HL-60 (cell line): Measurements from ENCODE around the gene RPS6KA3.

Experiments
- DNase-seq, 2 experiments: peaks; one replicate each; pipeline ENCODE4 v3.0.0-alpha.2; 2010 to 2020; ENCODE audit warnings: low read depth in 1 of 2, low spot score in 1 of 2
- H3K27ac ChIP-seq: fragments of 250-450 bp; sonication (Bioruptor Pico); replicated peaks from 2 replicates; pipeline ENCODE4 v1.5.1; 2020; ENCODE audit warnings: mild to moderate bottlenecking, moderate library complexity
- H3K27me3 ChIP-seq: fragments of 250-450 bp; sonication (Bioruptor Pico); 2 replicates; pipeline ENCODE4 v1.5.1; 2021; ENCODE audit warnings: mild to moderate bottlenecking, moderate library complexity; ENCODE audit not compliant: insufficient read depth, poor library complexity, severe bottlenecking
- H3K4me3 ChIP-seq: replicated peaks from 2 replicates; pipeline ENCODE4 v1.5.1; 2011; ENCODE audit warnings: mild to moderate bottlenecking, control low read depth, low read length; ENCODE audit not compliant: insufficient read depth
- GABPA ChIP-seq: IDR thresholded peaks from 2 replicates; pipeline ENCODE4 v1.6.1; 2012; ENCODE audit warnings: low read depth
- POLR2AphosphoS5 ChIP-seq: IDR thresholded peaks from 2 replicates; pipeline ENCODE4 v1.6.1; 2012; ENCODE audit warnings: low read depth
- SPI1 ChIP-seq: IDR thresholded peaks from 2 replicates; pipeline ENCODE4 v1.6.1; 2012; ENCODE audit warnings: low read depth, mild to moderate bottlenecking, borderline replicate concordance
- TF ChIP-seq, protein P1 (sequence below): IDR thresholded peaks from 2 replicates; pipeline ENCODE4 v1.6.1; 2012; ENCODE audit warnings: low read depth; ENCODE audit not compliant: insufficient replicate concordance
- TF ChIP-seq, protein P2 (sequence below): IDR thresholded peaks from one replicate; pipeline ENCODE4 v1.5.1; 2011; ENCODE audit warnings: low read length, control low read depth, inconsistent platforms; ENCODE audit not compliant: insufficient read depth

The RPS6KA3 gene

DNA sequence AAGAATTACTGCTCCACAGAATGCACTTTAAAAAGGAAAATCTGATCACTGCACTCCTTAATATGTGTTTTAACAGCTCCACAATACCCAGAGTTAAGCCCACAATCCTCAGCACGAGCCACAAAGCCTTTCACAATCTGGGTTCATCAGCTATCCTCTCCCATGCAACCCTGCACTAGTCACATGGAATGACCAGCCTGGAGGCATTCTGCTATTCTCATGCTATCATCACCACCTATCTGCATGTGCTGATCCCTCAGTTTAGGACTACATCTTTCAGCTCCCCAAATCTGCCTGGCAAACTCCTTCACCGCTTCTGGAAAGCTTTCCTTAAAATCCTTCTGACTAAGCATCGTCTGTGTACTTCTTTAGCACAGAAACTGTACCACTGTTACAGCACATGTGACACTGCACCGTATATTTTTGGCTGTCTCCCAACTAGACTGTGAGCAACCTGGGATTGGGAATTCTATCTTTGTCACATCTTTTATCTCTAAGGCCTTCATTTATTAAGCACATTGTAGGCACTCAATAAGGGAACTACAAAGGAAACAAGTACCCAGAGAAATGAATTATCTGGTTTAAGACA, 106.8 kb downstream of the RPS6KA3 start:
- DNase-seq, result no peak
- TF ChIP-seq, protein P1, sequence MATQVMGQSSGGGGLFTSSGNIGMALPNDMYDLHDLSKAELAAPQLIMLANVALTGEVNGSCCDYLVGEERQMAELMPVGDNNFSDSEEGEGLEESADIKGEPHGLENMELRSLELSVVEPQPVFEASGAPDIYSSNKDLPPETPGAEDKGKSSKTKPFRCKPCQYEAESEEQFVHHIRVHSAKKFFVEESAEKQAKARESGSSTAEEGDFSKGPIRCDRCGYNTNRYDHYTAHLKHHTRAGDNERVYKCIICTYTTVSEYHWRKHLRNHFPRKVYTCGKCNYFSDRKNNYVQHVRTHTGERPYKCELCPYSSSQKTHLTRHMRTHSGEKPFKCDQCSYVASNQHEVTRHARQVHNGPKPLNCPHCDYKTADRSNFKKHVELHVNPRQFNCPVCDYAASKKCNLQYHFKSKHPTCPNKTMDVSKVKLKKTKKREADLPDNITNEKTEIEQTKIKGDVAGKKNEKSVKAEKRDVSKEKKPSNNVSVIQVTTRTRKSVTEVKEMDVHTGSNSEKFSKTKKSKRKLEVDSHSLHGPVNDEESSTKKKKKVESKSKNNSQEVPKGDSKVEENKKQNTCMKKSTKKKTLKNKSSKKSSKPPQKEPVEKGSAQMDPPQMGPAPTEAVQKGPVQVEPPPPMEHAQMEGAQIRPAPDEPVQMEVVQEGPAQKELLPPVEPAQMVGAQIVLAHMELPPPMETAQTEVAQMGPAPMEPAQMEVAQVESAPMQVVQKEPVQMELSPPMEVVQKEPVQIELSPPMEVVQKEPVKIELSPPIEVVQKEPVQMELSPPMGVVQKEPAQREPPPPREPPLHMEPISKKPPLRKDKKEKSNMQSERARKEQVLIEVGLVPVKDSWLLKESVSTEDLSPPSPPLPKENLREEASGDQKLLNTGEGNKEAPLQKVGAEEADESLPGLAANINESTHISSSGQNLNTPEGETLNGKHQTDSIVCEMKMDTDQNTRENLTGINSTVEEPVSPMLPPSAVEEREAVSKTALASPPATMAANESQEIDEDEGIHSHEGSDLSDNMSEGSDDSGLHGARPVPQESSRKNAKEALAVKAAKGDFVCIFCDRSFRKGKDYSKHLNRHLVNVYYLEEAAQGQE, result no peak
- TF ChIP-seq, protein P2, sequence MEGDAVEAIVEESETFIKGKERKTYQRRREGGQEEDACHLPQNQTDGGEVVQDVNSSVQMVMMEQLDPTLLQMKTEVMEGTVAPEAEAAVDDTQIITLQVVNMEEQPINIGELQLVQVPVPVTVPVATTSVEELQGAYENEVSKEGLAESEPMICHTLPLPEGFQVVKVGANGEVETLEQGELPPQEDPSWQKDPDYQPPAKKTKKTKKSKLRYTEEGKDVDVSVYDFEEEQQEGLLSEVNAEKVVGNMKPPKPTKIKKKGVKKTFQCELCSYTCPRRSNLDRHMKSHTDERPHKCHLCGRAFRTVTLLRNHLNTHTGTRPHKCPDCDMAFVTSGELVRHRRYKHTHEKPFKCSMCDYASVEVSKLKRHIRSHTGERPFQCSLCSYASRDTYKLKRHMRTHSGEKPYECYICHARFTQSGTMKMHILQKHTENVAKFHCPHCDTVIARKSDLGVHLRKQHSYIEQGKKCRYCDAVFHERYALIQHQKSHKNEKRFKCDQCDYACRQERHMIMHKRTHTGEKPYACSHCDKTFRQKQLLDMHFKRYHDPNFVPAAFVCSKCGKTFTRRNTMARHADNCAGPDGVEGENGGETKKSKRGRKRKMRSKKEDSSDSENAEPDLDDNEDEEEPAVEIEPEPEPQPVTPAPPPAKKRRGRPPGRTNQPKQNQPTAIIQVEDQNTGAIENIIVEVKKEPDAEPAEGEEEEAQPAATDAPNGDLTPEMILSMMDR, result no peak
- TF ChIP-seq GABPA (no peak), POLR2AphosphoS5 (no peak), SPI1 (no peak)

DNA sequence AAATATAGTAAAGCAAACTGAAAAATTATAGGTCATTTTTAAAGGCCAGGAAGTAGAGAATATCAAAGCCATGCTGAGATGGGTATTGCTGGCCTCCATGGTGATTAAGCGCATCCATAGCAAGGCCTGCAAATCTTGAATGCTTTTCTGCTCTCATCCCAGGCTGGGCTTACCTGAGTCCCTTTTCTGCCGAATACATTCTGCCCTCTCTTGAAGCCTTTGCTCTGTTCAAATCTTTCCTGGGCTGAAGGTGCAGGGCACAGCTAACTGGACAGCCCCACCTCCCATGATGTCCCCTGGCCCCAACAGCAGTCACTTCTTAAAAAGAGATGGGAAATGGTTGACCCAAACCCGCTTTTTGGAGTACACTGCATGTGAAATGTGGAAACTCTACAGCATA, 115.0 kb downstream of the RPS6KA3 start:
- no peak for DNase-seq
- H3K27me3 ChIP-seq, result no peaks in the 10 kb centered on the region
- TF ChIP-seq, protein P2, result no peak
- TF ChIP-seq SPI1, result no peak
- TF ChIP-seq, protein P1, result no peak
- TF ChIP-seq GABPA, result no peak
- TF ChIP-seq POLR2AphosphoS5, result no peak
- H3K4me3 ChIP-seq, result no peak overlapping the region
- no peak overlapping the region for H3K27ac ChIP-seq

More for the DNA sequence above, 106.8 kb downstream of the RPS6KA3 start:
- Histone ChIP-seq H3K27me3 (no peaks in the 10 kb centered on the region), H3K27ac (no peak overlapping the region), H3K4me3 (no peak overlapping the region)

DNA sequence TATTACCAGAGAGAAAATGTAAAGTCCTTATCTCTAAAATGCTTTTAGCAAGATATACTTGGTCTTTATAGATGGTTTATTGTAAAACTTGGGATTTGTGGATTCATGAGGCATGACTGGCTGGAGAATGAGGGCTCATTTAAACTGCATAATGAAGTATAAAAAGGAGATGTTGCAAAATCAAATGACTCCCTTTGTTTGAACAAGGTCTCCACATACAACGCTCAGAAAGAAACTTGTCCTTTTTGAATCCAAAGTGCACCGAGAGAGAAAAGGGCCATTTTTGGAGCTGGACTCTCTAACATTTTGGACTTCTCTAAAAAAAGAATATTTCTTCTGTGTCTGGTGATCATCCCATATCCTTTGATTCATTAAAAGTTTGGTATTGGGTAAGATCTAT, 117.4 kb downstream of the RPS6KA3 start:
- Histone ChIP-seq H3K4me3 (no peak overlapping the region), H3K27me3 (no peaks in the 10 kb centered on the region), H3K27ac (no peak overlapping the region)
- DNase-seq, result no peak
- TF ChIP-seq GABPA (no peak), POLR2AphosphoS5 (no peak)

DNA sequence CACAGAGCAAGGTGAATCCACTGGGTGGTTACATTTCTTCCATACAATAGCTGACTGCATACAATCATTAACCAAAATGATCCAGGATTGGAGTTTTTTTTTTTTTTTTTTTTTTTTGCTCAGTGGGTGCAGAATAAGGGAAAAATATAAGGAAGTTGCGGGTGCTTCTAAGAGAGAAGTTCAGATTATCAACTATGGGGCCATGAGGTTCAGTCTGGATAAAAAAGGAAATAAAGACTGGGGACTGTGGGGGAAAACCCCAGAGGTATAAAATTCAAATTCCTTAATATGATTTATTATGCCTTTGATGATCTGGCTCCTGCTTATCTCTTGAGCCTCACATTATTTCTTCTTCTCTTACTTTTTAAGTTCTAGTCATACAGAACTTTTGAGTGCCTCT, 119.1 kb downstream of the RPS6KA3 start:
- DNase-seq, result no peak
- H3K27ac ChIP-seq, result no peak overlapping the region
- H3K4me3 ChIP-seq, result no peak overlapping the region
- no peaks in the 10 kb centered on the region for H3K27me3 ChIP-seq
- TF ChIP-seq GABPA (no peak), SPI1 (no peak), POLR2AphosphoS5 (no peak)
- TF ChIP-seq, protein P1, result no peak
- TF ChIP-seq, protein P2, result no peak
